ENCODE data around the gene GMPS.
"Not testable (repeated sequence)": the region's sequence is repeated elsewhere in the genome, so short reads cannot be mapped to it uniquely, and the experiment has no call there.

Gene GMPS

GRCh38 chr3:155872904-155873646 is 2.6 kb downstream of the GMPS start:
- DNase-seq (ENCODE audit: low spot score), result no peak

- no peak for DNase-seq (ENCODE audit: low spot score)
Observed at GRCh38 chr3:155876037-155876436, 5.6 kb downstream of the GMPS start.

- DNase-seq (ENCODE audit: low spot score), result no peak
Observed at GRCh38 chr3:155876503-155876902, 6.1 kb downstream of the GMPS start.

- DNase-seq (ENCODE audit: low spot score), result no peak
Observed at GRCh38 chr3:155880286-155880685, 9.8 kb downstream of the GMPS start.

- no peak for DNase-seq (ENCODE audit: low spot score)
Observed at GRCh38 chr3:155884292-155884691, 13.8 kb downstream of the GMPS start.

- DNase-seq (ENCODE audit: low spot score), result no peak
Observed at GRCh38 chr3:155885292-155885691, 14.8 kb downstream of the GMPS start.

GRCh38 chr3:155886348-155886747 is 15.9 kb downstream of the GMPS start:
- not testable (repeated sequence) for DNase-seq (ENCODE audit: low spot score)

- DNase-seq (ENCODE audit: low spot score), result no peak
Observed at GRCh38 chr3:155886915-155887314, 16.5 kb downstream of the GMPS start.

GRCh38 chr3:155889212-155889611 is 18.8 kb downstream of the GMPS start:
- DNase-seq (ENCODE audit: low spot score), result no peak

- DNase-seq (ENCODE audit: low spot score), result no peak
Observed at GRCh38 chr3:155889952-155890351, 19.5 kb downstream of the GMPS start.

GRCh38 chr3:155890671-155891190 is 20.3 kb downstream of the GMPS start:
- no peak for DNase-seq (ENCODE audit: low spot score)

- DNase-seq (ENCODE audit: low spot score), result no peak
Observed at GRCh38 chr3:155891321-155891720, 20.9 kb downstream of the GMPS start.

- DNase-seq (ENCODE audit: low spot score), result no peak
Observed at GRCh38 chr3:155895379-155895900, 25.0 kb downstream of the GMPS start.

- DNase-seq (ENCODE audit: low spot score), result no peak
Observed at GRCh38 chr3:155906900-155907299, 36.5 kb downstream of the GMPS start.

GRCh38 chr3:155908086-155908485 is 37.6 kb downstream of the GMPS start:
- no peak for DNase-seq (ENCODE audit: low spot score)

GRCh38 chr3:155908605-155909004 is 38.2 kb downstream of the GMPS start:
- DNase-seq (ENCODE audit: low spot score), result no peak

- no peak for DNase-seq (ENCODE audit: low spot score)
Observed at GRCh38 chr3:155912090-155912489, 41.6 kb downstream of the GMPS start.

- DNase-seq (ENCODE audit: low spot score), result no peak
Observed at GRCh38 chr3:155912579-155913190, 42.2 kb downstream of the GMPS start.

GRCh38 chr3:155917781-155918180 is 47.3 kb downstream of the GMPS start:
- no peak for DNase-seq (ENCODE audit: low spot score)

GRCh38 chr3:155919728-155920127 is 49.3 kb downstream of the GMPS start:
- no peak for DNase-seq (ENCODE audit: low spot score)

GRCh38 chr3:155921486-155921885 is 51.0 kb downstream of the GMPS start:
- no peak for DNase-seq (ENCODE audit: low spot score)

GRCh38 chr3:155934230-155934629 is 63.8 kb downstream of the GMPS start:
- no peak for DNase-seq (ENCODE audit: low spot score)

GRCh38 chr3:155938409-155938808 is 68.0 kb downstream of the GMPS start:
- DNase-seq (ENCODE audit: low spot score), result no peak
